Measurements from ENCODE around the gene TIMM50. TPM values are rescaled to one million over a fixed set of nuclear protein-coding genes. Genes with fewer than 3 reads are reported as not detected.

TIMM50 gene
- total and polyA plus RNA-seq, 2 of the 13 experiments (the other 11 are each of a cell fraction or from before 2014, with no cell fraction given), result 91.1 to 92.5 TPM

- no peak for TF ChIP-seq ZNF781 (CRISPR knock-in tag; IDR thresholded peaks at IDR 0.05; ENCODE audit: borderline replicate concordance, not compliant biosample characterization)
- TF ChIP-seq ZMYM2 (CRISPR knock-in tag; IDR thresholded peaks at IDR 0.05), result 0 out of 2 replicates have a peak, but pooled peaks have one; percentile 63
- no peak for TF ChIP-seq ZBTB4 (CRISPR knock-in tag; IDR thresholded peaks at IDR 0.05; ENCODE audit: borderline replicate concordance)
- no peak for TF ChIP-seq ZNF350 (CRISPR knock-in tag; IDR thresholded peaks at IDR 0.05; ENCODE audit: borderline replicate concordance, low read depth)
- 0 out of 2 replicates have a peak, but pooled peaks have one; percentile 30 for TF ChIP-seq PHF21A (CRISPR knock-in tag; IDR thresholded peaks at IDR 0.05)
- TF ChIP-seq HMGXB3 (CRISPR knock-in tag; IDR thresholded peaks at IDR 0.05; ENCODE audit: borderline replicate concordance), result no peak
- peak; percentile 62; the same call in 1 of the 2 replicates for TF ChIP-seq ZNF891 (CRISPR knock-in tag; IDR thresholded peaks at IDR 0.05)
- no peak for TF ChIP-seq ZNF17 (CRISPR knock-in tag; IDR thresholded peaks at IDR 0.05)
- TF ChIP-seq ZNF556 (CRISPR knock-in tag; IDR thresholded peaks at IDR 0.05; ENCODE audit: borderline replicate concordance), result no peak
- no peak for TF ChIP-seq BCL6 (CRISPR knock-in tag; IDR thresholded peaks at IDR 0.05)
- peak; percentile 84; the same call in 1 of the 2 replicates for TF ChIP-seq ZSCAN20 (CRISPR knock-in tag; IDR thresholded peaks at IDR 0.05; ENCODE audit: borderline replicate concordance)
- TF ChIP-seq XRCC5 (optimal IDR thresholded peaks at IDR 0.05; ENCODE audit: low read length), result no peak
- TF ChIP-seq ZNF143 (CRISPR knock-in tag; IDR thresholded peaks at IDR 0.05), result peak; percentile 62
- no peak for TF ChIP-seq ZNF530 (CRISPR knock-in tag; IDR thresholded peaks at IDR 0.05; ENCODE audit: low read depth)
- no peak for TF ChIP-seq TFAP4 (IDR thresholded peaks at IDR 0.05; ENCODE audit: borderline replicate concordance, low read depth)
- no peak for TF ChIP-seq MATR3 (CRISPR knock-in tag; IDR thresholded peaks at IDR 0.05)
- peak; percentile 93 for TF ChIP-seq SALL2 (CRISPR knock-in tag; IDR thresholded peaks at IDR 0.05)
These were observed 26.5 kb downstream of the TIMM50 start (continued) for GRCh38 chr19:39506944-39507714.

Data from HepG2 (cell line).